Inflammatory macrophage treated with lipopolysaccharide for 4 hours (primary cell): ENCODE results near the gene NACC1.

ENCODE experiments used
- DNase-seq: peaks from one replicate; pipeline ENCODE4 v3.0.0-alpha.2; 2020

The NACC1 gene

DNA sequence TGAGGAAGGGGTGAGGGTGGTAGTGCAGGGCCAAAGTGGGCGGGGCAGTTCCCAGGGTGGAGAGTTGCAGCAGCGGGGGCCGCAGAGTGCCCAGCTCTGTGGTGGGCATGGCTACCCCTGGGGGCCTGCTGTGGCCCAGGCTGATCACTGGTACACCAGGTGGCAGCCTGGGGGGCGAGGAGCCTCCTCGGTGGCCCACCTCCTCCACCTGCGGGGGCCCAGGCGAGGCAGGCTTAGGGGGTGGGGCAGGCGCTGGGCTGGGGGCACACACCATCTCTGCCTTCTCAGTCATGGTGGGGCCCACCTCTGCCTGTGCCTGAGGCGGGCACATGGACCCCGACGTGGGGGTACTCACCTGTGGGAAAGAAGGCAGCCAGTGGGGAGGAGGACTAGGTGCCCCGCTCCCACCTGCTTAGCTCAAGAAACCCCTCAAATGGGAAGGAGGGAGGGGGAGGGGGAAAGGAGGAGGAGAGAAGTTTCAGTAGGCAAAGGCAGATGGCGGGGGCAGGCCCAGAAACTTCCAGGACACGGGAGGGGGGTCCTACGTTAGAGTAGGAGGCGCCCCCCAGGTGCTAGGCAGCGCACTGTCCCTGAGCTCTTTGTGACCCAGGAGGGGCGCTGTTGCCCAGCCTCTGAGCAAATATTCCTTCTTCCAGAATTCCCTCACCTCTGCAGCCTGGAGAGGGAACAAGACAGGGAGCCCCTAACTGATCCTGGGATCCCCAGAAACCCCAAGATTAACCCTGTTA is 17.0 kb upstream of the NACC1 start:
- no peak for DNase-seq

DNA sequence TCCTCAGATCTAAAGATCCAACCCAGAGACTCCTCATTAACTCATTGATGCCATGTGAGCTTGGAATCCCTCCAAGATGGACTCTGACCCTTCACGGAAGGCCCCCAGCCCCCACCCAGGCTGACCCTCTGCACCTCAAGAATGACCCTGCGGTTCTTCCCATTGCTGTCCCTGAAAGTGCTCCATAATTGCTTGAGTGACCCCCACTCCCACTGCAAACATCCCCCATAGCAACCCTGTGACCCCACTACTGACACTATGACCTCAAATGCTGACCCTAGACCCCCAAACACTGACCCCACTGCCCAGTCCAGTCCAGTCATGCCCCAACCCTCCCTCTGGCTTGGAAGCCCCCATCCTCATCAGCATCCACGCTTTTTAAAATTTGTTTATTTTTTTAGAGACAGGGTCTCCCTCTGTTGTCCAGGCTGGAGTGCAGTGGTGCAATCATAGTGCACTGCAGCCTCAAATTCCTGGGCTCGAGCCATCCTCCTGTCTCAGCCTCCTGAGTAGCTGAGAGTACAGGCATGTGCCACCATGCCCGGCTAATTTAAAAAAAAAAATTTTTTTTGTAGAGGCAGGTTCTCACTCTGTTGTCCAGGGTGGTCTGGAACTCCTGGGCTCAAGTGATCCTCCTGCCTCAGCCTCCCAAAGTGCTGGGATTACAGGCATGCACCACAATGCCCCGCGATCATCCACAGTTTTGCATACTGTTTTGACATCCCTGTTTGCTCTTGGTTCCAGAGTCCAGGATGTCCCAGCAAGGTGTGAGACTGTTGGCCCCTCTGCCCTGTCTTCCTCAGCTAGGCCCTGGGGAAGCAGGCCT is 16.3 kb upstream of the NACC1 start:
- no peak for DNase-seq

DNA sequence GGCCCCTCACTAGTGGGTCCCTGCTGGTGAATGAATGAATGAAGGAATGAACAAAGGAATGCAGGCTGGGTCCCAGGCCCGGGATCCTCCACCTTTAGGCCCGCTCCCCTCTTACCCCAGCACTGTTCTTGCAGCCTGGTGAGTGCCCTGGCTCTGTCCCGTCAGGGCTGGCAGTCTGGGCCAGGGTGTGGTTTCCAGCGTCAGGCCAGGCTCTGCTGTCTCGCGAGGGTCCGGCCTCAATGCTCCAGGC is 15.7 kb upstream of the NACC1 start:
- DNase-seq, result peak; percentile 37

GRCh38 chr19:13102666-13103580 is 15.1 kb upstream of the NACC1 start, which contains the start of gene LYL1:
LYL1 (minus strand) TSS chr19:13102858; CDS start chr19:13101171, 1,687 bp downstream.
- peak; percentile 74 for DNase-seq

GRCh38 chr19:13103581-13104359 is 14.3 kb upstream of the NACC1 start:
- DNase-seq, result no peak

- peak; percentile 49 for DNase-seq
Observed at GRCh38 chr19:13104360-13104847, 13.7 kb upstream of the NACC1 start.

DNA sequence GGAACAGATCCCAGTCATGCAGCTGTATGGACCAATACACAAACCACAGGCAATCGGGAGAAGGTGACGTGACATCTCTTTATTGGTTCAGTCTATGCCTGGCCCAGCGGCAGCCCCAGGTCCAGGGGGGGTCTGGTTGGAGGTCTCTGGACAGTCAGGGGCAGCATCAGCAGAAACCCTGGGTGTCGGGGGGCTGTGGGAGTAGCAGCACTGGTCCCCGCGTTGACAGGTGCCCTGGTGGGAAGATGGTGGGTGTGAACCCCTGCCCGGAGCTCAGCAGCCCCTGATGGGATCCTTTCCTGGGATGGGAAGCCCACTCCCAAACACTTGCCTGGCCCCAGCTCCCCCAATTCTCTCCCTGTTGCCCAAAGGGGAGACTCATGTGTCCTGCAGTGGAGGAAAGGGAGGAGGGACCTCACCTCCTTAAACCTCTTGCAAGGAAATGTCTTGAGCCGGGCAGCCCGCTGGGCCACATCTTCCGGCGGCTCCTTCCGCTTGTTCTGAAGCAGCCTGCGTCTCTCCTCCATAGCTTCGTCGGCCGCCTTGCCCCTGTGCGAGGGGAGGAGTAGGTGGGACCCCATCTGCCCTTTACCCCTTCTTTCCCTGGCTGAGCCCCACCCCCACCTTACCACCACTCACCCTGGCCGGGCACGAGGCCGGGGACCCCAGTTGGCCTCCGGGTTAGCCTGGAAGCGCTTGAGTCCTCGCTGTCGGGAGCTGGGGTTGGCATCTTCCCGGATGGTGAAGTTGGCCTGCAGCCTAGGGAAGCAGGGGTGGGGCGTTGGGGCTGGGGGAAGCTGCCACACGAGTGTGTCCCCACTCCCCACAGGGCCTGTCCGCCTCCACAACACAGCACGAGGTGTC is 13.0 kb upstream of the NACC1 start:
- DNase-seq, result no peak

DNA sequence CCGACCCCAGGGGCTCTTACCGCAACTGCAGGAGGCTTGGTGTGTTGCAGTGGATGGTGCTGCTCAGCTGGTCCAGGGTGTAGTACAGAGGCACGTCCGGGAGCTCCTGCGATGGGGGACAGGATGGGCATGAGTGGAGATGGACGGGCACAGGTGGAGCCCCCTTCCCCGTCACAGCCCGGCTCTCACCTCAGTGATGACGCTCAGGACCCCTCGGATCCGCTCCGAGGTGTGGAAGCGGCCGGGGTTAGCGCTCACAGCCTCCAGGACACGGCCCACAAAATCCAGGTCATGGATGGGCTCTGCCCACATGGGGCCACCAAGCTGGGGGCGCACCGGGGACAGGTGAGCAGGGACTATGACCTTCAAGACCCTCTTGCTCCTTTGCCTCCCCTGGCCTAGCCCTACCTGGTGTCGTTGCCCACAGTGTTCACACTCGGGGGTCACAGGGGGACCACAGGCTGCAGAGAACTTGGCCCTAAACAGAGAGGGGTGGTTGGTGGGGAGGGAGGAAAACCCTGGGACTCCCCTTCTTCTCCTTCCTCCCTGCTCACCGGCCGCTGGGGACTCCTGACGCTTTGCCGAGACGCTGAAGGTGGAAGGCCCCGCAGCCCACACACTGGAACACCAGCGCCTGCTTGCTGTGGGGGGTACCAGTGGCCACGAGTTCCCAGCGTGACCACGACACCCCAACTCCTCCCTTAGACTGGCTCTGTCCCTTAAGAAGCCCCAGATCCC is 8.5 kb upstream of the NACC1 start:
- DNase-seq, result no peak

DNA sequence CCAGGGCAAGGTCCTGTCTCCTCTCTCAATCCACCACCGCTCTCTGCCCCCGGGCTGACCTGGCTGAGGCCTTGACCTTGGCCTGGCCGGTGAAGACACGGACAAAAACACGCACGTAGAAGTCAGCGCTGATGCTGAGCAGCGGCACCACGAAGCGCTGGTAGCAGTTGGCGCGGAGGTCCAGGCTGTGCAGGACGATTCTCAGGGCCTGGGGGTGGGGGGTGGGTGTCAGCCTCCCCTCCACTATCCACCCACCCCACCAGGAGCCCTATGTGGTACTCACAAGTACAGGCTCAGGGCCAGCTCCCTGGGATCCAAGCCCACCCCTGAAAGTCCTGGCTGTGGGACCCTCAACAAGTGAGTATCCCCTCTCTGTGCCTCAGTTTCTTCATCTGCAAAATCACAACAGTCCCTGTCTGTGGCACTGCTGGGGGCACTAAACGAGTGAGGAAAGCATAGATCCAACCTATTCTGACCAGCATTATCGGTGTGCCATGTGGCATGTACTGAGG is 7.9 kb upstream of the NACC1 start:
- no peak for DNase-seq

DNA sequence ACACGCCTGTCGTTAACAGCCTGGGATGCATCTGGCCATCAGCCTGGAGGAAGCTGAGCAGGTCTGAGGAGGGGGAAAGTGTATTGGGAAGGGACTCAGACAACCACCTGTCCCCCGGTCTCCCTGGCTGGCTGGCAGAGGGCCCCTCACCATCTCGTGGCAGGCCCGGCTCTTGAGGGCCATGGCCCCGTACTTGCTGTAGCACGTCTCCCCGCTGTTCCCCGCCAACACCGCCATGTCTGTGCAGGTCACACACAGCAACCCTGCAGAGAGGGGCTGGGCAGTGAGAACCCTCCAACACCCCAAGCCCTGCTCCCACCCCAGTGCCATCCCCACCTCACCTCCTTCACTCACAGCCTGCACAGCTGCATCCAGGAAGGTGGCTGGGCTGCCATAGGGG is 5.5 kb upstream of the NACC1 start:
- no peak for DNase-seq

DNA sequence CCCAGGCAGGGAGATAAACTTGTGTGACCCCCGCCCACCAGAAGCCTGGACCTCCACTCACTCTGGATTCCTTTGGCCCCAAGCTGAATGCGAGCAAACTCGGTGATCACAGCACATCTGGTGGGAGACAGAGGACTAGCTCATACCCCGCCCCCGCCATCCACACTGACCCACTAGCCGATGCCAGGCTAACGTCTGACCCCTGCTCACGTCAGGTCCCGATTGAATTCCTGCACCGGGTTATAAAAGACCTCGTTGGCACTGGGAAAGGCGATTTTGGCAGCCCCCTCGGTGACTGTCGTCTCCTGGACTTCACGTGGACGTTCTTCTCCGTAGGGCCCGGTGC is 2.2 kb upstream of the NACC1 start:
- DNase-seq, result no peak

DNA sequence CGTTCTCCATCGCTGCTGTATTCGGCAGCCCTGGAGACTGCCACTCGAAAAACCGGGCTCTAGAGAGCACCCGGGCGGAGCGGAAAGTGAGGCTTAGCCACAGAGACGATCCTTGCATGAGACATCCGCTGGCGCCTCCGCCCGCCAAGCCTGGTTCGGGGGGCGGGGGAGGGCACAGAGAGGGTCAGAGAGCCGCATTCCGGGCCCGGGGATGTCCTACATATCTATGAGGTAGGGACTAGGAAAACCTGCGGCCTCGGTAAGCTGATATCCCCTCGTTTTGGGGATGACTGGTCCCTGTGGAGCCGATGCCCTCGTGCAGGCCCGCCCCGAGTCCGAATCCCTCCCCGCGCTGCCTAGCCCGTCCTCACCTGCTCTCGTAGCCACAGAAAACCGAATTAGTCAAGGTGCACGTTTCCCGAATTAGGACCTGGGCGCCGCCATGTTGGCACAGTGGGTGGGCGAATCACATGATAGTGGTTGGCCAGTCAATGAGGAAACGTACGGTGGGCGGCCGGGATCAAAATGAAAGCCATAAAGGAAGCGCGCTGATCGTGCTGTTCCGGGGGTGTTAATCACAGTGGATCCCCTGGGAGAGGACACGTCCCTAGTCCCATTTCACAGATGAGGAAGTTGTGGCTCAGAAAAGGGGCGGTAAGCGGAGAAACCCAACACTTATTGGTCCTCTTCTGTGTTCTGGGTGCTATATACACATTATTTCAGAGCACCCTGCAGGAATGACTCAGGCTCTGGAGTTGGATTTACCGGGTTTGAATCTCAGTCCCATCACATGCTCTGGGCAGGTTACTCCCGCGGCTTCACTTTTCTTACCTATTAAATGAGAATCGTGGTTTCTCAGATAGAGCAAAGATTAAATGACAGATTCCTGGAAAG is 1.5 kb upstream of the NACC1 start, which contains the start of gene TRMT1:
TRMT1 (minus strand) TSS at position 459 of the 894 bp plus-strand sequence; CDS start at position 118, 341 bp downstream.
- DNase-seq, result peak; percentile 96

DNA sequence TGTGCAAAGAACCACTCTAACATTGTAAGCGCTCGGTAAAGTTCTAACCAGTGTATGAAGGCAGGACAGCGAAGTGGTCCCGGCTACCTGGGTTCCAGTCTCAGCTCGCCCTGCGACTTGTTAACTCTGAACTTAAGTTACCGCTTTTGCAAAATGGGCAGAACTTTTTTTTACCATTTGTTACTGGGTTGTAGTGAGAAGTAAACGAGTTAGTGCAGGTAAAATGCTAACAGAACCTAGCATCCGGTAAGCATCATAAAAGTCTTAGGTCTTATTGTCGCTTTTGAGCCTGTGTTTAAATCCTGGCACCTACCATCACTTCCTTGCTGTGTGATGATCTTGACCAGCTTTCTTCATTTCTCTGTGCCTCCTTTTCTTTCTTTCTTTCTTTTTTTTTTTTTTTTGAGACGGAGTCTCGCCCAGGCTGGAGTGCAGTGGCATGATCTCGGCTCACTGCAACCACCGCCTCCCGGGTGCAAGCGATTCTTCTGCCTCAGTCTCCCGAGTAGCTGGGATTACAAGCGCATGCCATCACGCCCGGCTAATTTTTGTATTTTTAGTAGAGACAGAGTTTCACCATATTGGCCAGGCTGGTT is 790 bp upstream of the NACC1 start:
- DNase-seq, result no peak

- no peak for DNase-seq
Observed at GRCh38 chr19:13118424-13119193, 545 bp downstream of the NACC1 start.

DNA sequence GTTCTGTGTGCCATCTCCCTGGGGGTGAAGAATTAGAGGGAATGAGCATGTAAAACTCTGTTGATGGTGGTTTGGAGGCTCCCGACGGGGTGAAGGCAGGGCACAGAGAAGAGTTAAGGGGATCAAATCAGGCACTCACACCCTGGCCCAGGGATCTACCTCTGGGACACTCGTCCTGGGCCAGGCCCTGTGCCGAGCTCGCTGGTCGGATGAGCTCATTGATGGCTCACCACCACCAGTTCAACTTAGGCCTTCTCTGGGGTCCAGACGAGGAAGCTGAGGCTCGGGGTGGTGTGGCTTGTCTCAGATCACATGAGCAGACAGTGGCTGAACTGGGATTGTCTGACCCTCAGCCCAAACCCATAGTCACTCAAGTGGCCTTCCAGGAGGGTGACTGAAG is 1.6 kb downstream of the NACC1 start:
- DNase-seq, result peak; percentile 87

- no peak for DNase-seq
Observed at GRCh38 chr19:13120031-13120430, 2.0 kb downstream of the NACC1 start.

- no peak for DNase-seq
Observed at GRCh38 chr19:13120817-13121216, 2.8 kb downstream of the NACC1 start.
